HepG2 (cell line): Measurements from ENCODE around the gene ALDH1A2. TPM values are rescaled to one million over a fixed set of nuclear protein-coding genes. Genes with fewer than 3 reads are reported as not detected.

ENCODE experiments used
- ATAC-seq: fragments of 200-7000 bp; cut with Tn5 transposase; 3 replicates; pipeline ENCODE4 v1.9.1; 2020; ENCODE audit warnings: mild to moderate bottlenecking, moderate library complexity
- BruUV-seq: library from RNA; stranded (reverse); fragments of 400-500 nt; replicated peaks from 2 replicates; lab custom pipeline; 2021; lab: Mats Ljungman, UMichigan
- CTCF ChIA-PET: fragments of 300-600 bp; formaldehyde crosslinking; extraction: SDS; loops from one replicate; lab custom pipeline; 2021; ENCODE audit warnings: low total read pairs, inconsistent platforms, low intra/inter-chr PET ratio; lab: Yijun Ruan, JAX
- POLR2A ChIA-PET: fragments of 350-600 bp; sonication (Branson Sonifier 250); formaldehyde crosslinking; loops from one replicate; lab custom pipeline; 2020; ENCODE audit warnings: antibody characterized with exemption, inconsistent platforms; lab: Yijun Ruan, JAX
- DNase-seq: peaks from one replicate; pipeline ENCODE4 v3.0.0-alpha.2; 2015; ENCODE audit warnings: low spot score
- FAIRE-seq: peaks from 3 replicates; lab custom pipeline; 2011; peaks lifted over from hg19 to GRCh38; lab: Jason Lieb, UNC
- H2AFZ ChIP-seq: one replicate; pipeline ENCODE4 v1.6.1; 2011; ENCODE audit warnings: low read length, inconsistent platforms
- H3K27ac ChIP-seq: fragments of 300-600 bp; 3 replicates; pipeline ENCODE4 v1.8.0; 2011; ENCODE audit warnings: mixed run types, mild to moderate bottlenecking, mixed read lengths, low read length, inconsistent platforms; ENCODE audit not compliant: insufficient read depth; ENCODE audit errors: extremely low read length
- H3K27me3 ChIP-seq, 2 experiments: fragments of 200-600 bp in 1 of 2; 2 replicates in 1 of 2; 3 replicates in 1 of 2; pipeline versions ENCODE4 v1.6.0 to v1.8.0; 2011; ENCODE audit warnings: low read length in 2 of 2, mild to moderate bottlenecking in 2 of 2, moderate library complexity in 2 of 2, inconsistent platforms in 1 of 2; ENCODE audit not compliant: insufficient read depth in 2 of 2, control insufficient read depth in 1 of 2
- H3K36me3 ChIP-seq, 2 experiments: fragments of 200-600 bp in 1 of 2; replicated peaks in 1 of 2; 2 replicates in 1 of 2; 3 replicates in 1 of 2; pipeline versions ENCODE4 v1.5.1 to v1.8.0; 2011; ENCODE audit warnings: low read length in 2 of 2, inconsistent platforms in 1 of 2; ENCODE audit not compliant: insufficient read depth in 2 of 2, control insufficient read depth in 1 of 2
- H3K4me1 ChIP-seq: 2 replicates; pipeline ENCODE4 v1.5.1; 2012; ENCODE audit warnings: low read length, inconsistent platforms; ENCODE audit not compliant: insufficient read depth
- H3K4me2 ChIP-seq: 2 replicates; pipeline ENCODE4 v1.6.0; 2011; ENCODE audit warnings: low read depth, low read length, inconsistent platforms
- H3K4me3 ChIP-seq, 3 experiments: fragments of 200-600 bp in 1 of 3; sonication (generic), shearing (Covaris generic) in 1 of 3; replicated peaks in 1 of 3; 2 replicates each; pipeline ENCODE4 v1.5.1; 2011 to 2016; ENCODE audit warnings: low read length in 3 of 3, inconsistent platforms in 2 of 3, low read depth in 2 of 3, mild to moderate bottlenecking in 2 of 3, control low read depth in 1 of 3, mixed read lengths in 1 of 3; ENCODE audit not compliant: insufficient read depth in 1 of 3
- H3K79me2 ChIP-seq: one replicate; pipeline ENCODE4 v1.6.1; 2011; ENCODE audit warnings: low read length, inconsistent platforms; ENCODE audit not compliant: insufficient read depth
- H3K9ac ChIP-seq: 2 replicates; pipeline ENCODE4 v1.6.0; 2011; ENCODE audit warnings: mild to moderate bottlenecking, low read depth, low read length, inconsistent platforms; ENCODE audit not compliant: insufficient read depth
- H3K9me3 ChIP-seq: 2 replicates; pipeline ENCODE4 v1.5.1; 2012; ENCODE audit warnings: mild to moderate bottlenecking, low read length
- H4K20me1 ChIP-seq: 2 replicates; pipeline ENCODE4 v1.6.0; 2011; ENCODE audit warnings: inconsistent platforms, mild to moderate bottlenecking, low read length, moderate library complexity; ENCODE audit not compliant: insufficient read depth
- HES4 ChIP-seq: sonication (generic); formaldehyde crosslinking; IDR thresholded peaks from 2 replicates; pipeline ENCODE4 v1.9.0; 2021; ENCODE audit warnings: mild to moderate bottlenecking, missing genetic modification reagents, borderline replicate concordance
- SMARCE1 ChIP-seq: fragments of 450-650 bp; IDR thresholded peaks from 2 replicates; pipeline ENCODE4 v1.6.1; 2017; ENCODE audit warnings: borderline replicate concordance
- ZNF367 ChIP-seq: sonication (generic); formaldehyde crosslinking; IDR thresholded peaks from 2 replicates; pipeline ENCODE4 v1.4.0; 2020; ENCODE audit warnings: missing genetic modification reagents, borderline replicate concordance
- ZNF496 ChIP-seq: sonication (generic); formaldehyde crosslinking; IDR thresholded peaks from 2 replicates; pipeline ENCODE4 v1.8.1; 2023; ENCODE audit warnings: mild to moderate bottlenecking, moderate library complexity, missing genetic modification reagents; ENCODE audit not compliant: insufficient replicate concordance
- WGBS: methylation state at CpG from one replicate; pipeline ENCODE4 v1.1.6; 2017; ENCODE audit warnings: low lambda C conversion rate; 5-methylcytosine and 5-hydroxymethylcytosine counted together
- in situ Hi-C: cut with HindIII; loops from 2 replicates; pipeline ENCODE4 v1.10.0; 2017; ENCODE audit warnings: low pct_unique_long_range_greater_than_20kb; ENCODE audit not compliant: extremely low pct_ligation_motif_present
- intact Hi-C: fragments of 100-400 bp; cut with micrococcal nuclease; formaldehyde crosslinking; loops from one replicate; pipeline ENCODE4 v1.10.0; 2022; ENCODE audit not compliant: unreplicated experiment
- polyA plus RNA-seq, 8 experiments: library from polyadenylated mRNA; depleted of rRNA in 3 of 8; stranded (reverse) in 7 of 8; unstranded in 1 of 8; fragments of >200 nt; fragmentation: Illumina TruSeq in 4 of 8; extraction: Trizol in 4 of 8; gene quantifications; 2 replicates each; pipeline versions ENCODE4 v1.2.1 to v1.2.3, GENCODE V29; 2011 to 2016; ENCODE audit warnings: low read depth in 4 of 8, missing spikeins in 1 of 8, mixed read lengths in 1 of 8; ENCODE audit not compliant: insufficient read depth in 1 of 8
- total RNA-seq, 5 experiments: library from RNA; depleted of rRNA; stranded (reverse); fragments of >200 nt; fragmentation: Illumina TruSeq; extraction: Trizol; gene quantifications; 2 replicates each; pipeline ENCODE4 v1.2.3, GENCODE V29; 2016; ENCODE audit warnings: low read depth in 1 of 5
- TF ChIP-seq, protein P1 (sequence below): sonication (generic); formaldehyde crosslinking; IDR thresholded peaks from 2 replicates; pipeline ENCODE4 v1.5.0; 2020; ENCODE audit warnings: mild to moderate bottlenecking, missing genetic modification reagents, moderate library complexity
- TF ChIP-seq, protein P2 (sequence below): sonication (generic); formaldehyde crosslinking; IDR thresholded peaks from 2 replicates; pipeline ENCODE4 v1.5.0; 2020; ENCODE audit warnings: missing genetic modification reagents, mild to moderate bottlenecking, borderline replicate concordance

The ALDH1A2 gene
- total and polyA plus RNA-seq, 2 of the 13 experiments (the other 11 are each of a cell fraction or from before 2014, with no cell fraction given): 0.64 to 0.90 TPM

DNA sequence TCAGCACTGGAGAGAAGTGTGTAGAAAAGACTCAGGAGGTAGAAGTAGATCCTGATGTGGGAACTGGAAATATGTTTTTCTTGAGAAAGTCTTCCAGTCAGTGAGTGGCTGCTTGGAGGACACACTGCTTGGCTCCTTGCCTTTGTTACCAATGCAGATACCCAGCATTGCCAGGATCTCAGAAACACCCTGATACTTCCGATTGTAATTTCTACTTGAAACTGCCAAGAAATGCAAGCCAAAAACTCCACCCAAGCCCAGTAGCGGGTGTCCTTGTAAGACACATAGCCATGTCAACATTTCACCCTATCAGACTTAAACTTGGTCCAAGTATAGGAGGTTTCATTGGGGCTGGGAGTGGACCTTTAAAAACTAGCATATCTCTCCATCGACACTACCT lies 141.8 kb downstream of the ALDH1A2 start:
- no peak overlapping the region for H2AFZ ChIP-seq
- CTCF ChIA-PET: no interaction called here

More for the DNA sequence above, 141.8 kb downstream of the ALDH1A2 start:
- BruUV-seq: no TSS peak
- ATAC-seq: no peak
- H3K4me3 ChIP-seq: no peak overlapping the region
- no peak overlapping the region for H3K9ac ChIP-seq
- no peak overlapping the region for H3K4me2 ChIP-seq
- 0% methylated on average over 3 of the region's 3 CpGs for WGBS
- no peaks in the 10 kb centered on the region for H3K36me3 ChIP-seq
- no peak overlapping the region for H3K27ac ChIP-seq
- TF ChIP-seq, protein P1, sequence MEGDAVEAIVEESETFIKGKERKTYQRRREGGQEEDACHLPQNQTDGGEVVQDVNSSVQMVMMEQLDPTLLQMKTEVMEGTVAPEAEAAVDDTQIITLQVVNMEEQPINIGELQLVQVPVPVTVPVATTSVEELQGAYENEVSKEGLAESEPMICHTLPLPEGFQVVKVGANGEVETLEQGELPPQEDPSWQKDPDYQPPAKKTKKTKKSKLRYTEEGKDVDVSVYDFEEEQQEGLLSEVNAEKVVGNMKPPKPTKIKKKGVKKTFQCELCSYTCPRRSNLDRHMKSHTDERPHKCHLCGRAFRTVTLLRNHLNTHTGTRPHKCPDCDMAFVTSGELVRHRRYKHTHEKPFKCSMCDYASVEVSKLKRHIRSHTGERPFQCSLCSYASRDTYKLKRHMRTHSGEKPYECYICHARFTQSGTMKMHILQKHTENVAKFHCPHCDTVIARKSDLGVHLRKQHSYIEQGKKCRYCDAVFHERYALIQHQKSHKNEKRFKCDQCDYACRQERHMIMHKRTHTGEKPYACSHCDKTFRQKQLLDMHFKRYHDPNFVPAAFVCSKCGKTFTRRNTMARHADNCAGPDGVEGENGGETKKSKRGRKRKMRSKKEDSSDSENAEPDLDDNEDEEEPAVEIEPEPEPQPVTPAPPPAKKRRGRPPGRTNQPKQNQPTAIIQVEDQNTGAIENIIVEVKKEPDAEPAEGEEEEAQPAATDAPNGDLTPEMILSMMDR (CRISPR knock-in tag): no peak
- TF ChIP-seq ZNF367: no peak
- no peak for TF ChIP-seq HES4
- no peak for TF ChIP-seq SMARCE1
- TF ChIP-seq ZNF496: no peak
- TF ChIP-seq, protein P2, sequence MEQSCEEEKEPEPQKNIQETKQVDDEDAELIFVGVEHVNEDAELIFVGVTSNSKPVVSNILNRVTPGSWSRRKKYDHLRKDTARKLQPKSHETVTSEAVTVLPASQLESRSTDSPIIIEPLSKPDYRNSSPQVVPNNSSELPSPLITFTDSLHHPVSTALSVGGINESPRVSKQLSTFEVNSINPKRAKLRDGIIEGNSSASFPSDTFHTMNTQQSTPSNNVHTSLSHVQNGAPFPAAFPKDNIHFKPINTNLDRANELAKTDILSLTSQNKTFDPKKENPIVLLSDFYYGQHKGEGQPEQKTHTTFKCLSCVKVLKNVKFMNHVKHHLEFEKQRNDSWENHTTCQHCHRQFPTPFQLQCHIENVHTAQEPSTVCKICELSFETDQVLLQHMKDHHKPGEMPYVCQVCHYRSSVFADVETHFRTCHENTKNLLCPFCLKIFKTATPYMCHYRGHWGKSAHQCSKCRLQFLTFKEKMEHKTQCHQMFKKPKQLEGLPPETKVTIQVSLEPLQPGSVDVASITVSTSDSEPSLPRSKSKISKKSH (CRISPR knock-in tag): no peak
- H3K79me2 ChIP-seq: no peaks in the 10 kb centered on the region
- no peaks in the 10 kb centered on the region for H3K4me1 ChIP-seq
- POLR2A ChIA-PET: no interaction called here
- no peak for DNase-seq
- FAIRE-seq: no peak
- no peaks in the 10 kb centered on the region for H4K20me1 ChIP-seq
- in situ Hi-C loops: no loop called here
- intact Hi-C loops: no loop called here
- peaks cover 0 to 8% of the 10 kb centered on the region in 2 experiments; a peak in 1 of 5 replicates for H3K27me3 ChIP-seq
- no peaks in the 10 kb centered on the region for H3K9me3 ChIP-seq
